ENCODE measurements around the gene S1PR2.
A peak's percentile ranks its signal among the peaks of the same experiment; 100 is the strongest.

S1PR2 gene

DNA sequence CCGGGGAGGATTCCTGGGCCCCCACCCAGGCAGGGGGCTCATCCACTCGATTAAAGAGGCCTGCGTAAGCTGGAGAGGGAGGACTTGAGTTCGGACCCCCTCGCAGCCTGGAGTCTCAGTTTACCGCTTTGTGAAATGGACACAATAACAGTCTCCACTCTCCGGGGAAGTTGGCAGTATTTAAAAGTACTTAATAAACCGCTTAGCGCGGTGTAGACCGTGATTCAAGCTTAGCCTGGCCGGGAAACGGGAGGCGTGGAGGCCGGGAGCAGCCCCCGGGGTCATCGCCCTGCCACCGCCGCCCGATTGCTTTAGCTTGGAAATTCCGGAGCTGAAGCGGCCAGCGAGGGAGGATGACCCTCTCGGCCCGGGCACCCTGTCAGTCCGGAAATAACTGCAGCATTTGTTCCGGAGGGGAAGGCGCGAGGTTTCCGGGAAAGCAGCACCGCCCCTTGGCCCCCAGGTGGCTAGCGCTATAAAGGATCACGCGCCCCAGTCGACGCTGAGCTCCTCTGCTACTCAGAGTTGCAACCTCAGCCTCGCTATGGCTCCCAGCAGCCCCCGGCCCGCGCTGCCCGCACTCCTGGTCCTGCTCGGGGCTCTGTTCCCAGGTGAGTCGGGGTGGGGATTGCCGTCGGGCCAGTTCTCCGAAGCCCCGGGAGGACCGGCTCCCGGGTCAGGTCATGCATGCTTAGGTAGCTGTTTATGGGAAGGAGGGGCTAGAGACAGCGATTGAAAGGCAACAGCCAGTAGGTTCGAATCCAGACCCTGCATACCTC, 39.7 kb upstream of the S1PR2 start, which contains the start of gene ICAM1:
ICAM1 (plus strand) TSS at position 505 of the 779 bp plus-strand sequence; CDS start at position 545, 40 bp downstream.
- H3K4me3 ChIP-seq (replicated peaks in 1 of 2; ENCODE audit: low read depth in 2 of 2, low read length in 2 of 2) = peak within 1 kb of the TSS; percentile 65 to 66
- peak; percentile 90 to 94 for DNase-seq (ENCODE audit: low read depth in 2 of 2)
- TF ChIP-seq, protein P1, sequence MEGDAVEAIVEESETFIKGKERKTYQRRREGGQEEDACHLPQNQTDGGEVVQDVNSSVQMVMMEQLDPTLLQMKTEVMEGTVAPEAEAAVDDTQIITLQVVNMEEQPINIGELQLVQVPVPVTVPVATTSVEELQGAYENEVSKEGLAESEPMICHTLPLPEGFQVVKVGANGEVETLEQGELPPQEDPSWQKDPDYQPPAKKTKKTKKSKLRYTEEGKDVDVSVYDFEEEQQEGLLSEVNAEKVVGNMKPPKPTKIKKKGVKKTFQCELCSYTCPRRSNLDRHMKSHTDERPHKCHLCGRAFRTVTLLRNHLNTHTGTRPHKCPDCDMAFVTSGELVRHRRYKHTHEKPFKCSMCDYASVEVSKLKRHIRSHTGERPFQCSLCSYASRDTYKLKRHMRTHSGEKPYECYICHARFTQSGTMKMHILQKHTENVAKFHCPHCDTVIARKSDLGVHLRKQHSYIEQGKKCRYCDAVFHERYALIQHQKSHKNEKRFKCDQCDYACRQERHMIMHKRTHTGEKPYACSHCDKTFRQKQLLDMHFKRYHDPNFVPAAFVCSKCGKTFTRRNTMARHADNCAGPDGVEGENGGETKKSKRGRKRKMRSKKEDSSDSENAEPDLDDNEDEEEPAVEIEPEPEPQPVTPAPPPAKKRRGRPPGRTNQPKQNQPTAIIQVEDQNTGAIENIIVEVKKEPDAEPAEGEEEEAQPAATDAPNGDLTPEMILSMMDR (IDR thresholded peaks at IDR 0.05; ENCODE audit: low read depth, low read length) = no peak

DNA sequence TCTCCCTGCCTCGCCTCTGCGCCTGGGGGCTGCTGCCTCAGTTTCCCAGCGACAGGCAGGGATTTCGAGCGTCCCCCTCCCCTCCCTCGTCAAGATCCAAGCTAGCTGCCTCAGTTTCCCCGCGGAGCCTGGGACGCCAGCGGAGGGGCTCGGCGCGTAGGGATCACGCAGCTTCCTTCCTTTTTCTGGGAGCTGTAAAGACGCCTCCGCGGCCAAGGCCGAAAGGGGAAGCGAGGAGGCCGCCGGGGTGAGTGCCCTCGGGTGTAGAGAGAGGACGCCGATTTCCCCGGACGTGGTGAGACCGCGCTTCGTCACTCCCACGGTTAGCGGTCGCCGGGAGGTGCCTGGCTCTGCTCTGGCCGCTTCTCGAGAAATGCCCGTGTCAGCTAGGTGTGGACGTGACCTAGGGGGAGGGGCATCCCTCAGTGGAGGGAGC, 39.1 kb upstream of the S1PR2 start:
- peak overlapping the region; percentile 65 to 66 for H3K4me3 ChIP-seq (replicated peaks in 1 of 2; ENCODE audit: low read depth in 2 of 2, low read length in 2 of 2)
- peak in 1 of 2 donors; percentile 55 for DNase-seq (ENCODE audit: low read depth in 2 of 2)
- TF ChIP-seq, protein P1 (IDR thresholded peaks at IDR 0.05; ENCODE audit: low read depth, low read length) = no peak

DNA sequence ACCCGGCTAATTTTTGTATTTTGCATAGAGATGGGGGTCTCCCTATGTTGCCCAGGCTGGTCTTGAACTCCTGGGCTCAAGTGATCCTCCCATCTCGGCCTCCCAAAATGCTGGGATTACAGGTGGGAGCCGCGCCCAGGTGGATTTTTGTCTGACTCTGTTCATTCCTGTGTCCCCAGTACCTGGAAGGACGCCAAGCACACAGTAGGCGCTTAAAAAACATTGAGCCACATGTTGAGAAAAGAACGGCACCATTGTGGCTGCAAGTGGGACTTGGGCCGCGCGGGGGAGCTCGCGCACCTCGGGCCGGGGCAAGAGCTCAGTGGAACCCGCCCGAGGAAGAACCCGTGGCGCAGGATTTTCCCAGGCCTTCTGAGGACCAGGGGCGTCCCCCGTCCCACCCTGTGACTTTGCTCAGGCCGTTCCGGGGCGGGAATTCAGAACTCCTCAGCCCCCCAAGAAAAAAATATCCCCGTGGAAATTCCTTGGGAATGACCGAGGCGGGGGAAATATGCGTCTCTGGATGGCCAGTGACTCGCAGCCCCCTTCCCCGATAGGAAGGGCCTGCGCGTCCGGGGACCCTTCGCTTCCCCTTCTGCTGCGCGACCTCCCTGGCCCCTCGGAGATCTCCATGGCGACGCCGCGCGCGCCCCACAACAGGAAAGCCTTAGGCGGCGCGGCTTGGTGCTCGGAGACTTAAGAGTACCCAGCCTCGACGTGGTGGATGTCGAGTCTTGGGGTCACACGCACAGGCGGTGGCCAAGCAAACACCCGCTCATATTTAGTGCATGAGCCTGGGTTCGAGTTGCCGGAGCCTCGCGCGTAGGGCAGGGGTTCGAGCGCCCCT, 38.4 kb upstream of the S1PR2 start:
- TF ChIP-seq, protein P1 (IDR thresholded peaks at IDR 0.05; ENCODE audit: low read depth, low read length) = peak; percentile 98
- peak; percentile 82 to 85 for DNase-seq (ENCODE audit: low read depth in 2 of 2)
- H3K4me3 ChIP-seq (replicated peaks in 1 of 2; ENCODE audit: low read depth in 2 of 2, low read length in 2 of 2) = peak overlapping the region in 1 of 2 donors; percentile 66

DNA sequence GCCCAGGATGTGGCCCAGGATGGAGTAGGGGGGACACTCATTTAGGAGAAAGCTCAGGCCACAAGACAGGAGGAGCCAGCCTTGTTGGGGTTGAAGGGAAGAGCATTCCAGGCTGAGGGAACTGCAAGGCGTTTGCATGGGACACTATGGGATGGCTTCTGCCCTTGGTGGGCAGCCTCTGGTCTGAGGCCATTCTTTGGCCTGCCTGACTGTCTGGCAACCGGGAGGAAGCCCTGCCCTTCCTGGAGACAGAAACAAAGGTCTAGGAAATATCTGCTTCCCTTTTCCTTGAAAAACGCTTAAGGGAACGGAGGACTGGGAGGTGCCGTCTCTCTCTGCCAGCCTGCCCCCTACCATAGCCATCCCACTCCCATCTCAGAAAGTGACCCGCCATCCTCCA, 36.9 kb upstream of the S1PR2 start:
- no peak for DNase-seq (ENCODE audit: low read depth in 2 of 2)
- TF ChIP-seq, protein P1 (IDR thresholded peaks at IDR 0.05; ENCODE audit: low read depth, low read length) = no peak
- no peak overlapping the region for H3K4me3 ChIP-seq (replicated peaks in 1 of 2; ENCODE audit: low read depth in 2 of 2, low read length in 2 of 2)

DNA sequence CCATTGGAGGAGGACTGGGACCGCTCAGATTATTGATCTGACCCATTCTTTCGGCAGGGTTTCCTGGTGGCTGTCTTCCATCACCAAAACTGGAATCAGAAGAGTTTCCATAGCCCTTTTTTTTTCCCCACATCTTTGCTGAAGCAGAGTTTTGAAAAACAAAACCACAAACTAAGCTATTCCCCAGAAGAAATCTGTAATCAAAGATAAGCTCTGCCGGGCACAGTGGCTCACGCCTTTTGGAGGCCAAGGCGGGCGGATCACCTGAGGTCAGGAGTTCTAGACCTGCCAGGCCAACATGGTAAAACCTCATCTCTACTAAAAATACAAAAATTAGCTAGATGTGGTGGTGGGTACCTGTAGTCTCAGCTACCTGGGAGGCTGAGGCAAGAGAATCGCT, 35.6 kb upstream of the S1PR2 start:
- TF ChIP-seq, protein P1 (IDR thresholded peaks at IDR 0.05; ENCODE audit: low read depth, low read length) = no peak
- H3K4me3 ChIP-seq (replicated peaks in 1 of 2; ENCODE audit: low read depth in 2 of 2, low read length in 2 of 2) = no peak overlapping the region
- DNase-seq (ENCODE audit: low read depth in 2 of 2) = no peak

DNA sequence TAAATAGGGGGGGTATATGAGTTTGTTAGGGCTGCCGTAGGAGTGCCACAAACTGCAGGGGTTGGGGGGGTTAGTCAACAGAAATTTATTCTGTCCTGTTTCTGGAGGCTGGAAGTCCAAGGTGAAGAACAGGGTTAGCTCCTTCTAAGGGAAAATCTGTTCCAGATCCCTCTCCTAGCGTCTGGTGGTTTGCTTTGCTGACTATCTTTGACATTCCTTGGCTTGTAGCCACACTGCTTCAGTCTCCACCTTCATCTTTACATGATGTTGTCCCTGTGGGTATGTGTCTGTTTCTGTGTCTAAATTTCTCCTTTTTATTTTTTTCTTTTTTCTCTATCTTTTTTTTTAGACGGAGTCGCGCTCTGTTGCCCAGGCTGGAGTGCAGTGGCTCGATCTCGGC, 31.6 kb upstream of the S1PR2 start:
- TF ChIP-seq, protein P1 (IDR thresholded peaks at IDR 0.05; ENCODE audit: low read depth, low read length) = no peak
- no peak overlapping the region for H3K4me3 ChIP-seq (replicated peaks in 1 of 2; ENCODE audit: low read depth in 2 of 2, low read length in 2 of 2)
- DNase-seq (ENCODE audit: low read depth in 2 of 2) = peak; percentile 36 to 40

Measured in cardiac fibroblast (primary cell).